Stimulated activated CD4-positive, alpha-beta T cell treated with anti-CD3 and anti-CD28 coated beads, TNF-alpha, amount 100 ng/mL, for 48 hours (primary cell): Measurements from ENCODE around the gene TMEM238.
"Not testable (repeated sequence)": the region's sequence is repeated elsewhere in the genome, so short reads cannot be mapped to it uniquely, and the experiment has no call there.

Experiments
- DNase-seq, 3 donors: peaks; one replicate each; pipeline ENCODE4 v3.0.0-alpha.2; 2020; ENCODE audit warnings: low read depth in 3 of 3

TMEM238 gene

GRCh38 chr19:55384131-55384919, at the start of gene TMEM238:
TMEM238 (minus strand) TSS chr19:55384292; CDS start chr19:55384259, 33 bp downstream.
- DNase-seq: peak in 1 of 3 donors; percentile 28

- DNase-seq: no peak
Measured at GRCh38 chr19:55433292-55433691, 49.2 kb upstream of the TMEM238 start.

GRCh38 chr19:55432241-55432959, 48.3 kb upstream of the TMEM238 start:
- DNase-seq: no peak

GRCh38 chr19:55431183-55431582, 47.1 kb upstream of the TMEM238 start:
- DNase-seq: no peak

- no peak for DNase-seq
Measured at GRCh38 chr19:55426042-55426441, 42.0 kb upstream of the TMEM238 start.

GRCh38 chr19:55424518-55424917, 40.4 kb upstream of the TMEM238 start:
- DNase-seq: no peak

GRCh38 chr19:55423225-55424005, 39.3 kb upstream of the TMEM238 start:
- DNase-seq: no peak

GRCh38 chr19:55421281-55421680, 37.2 kb upstream of the TMEM238 start:
- not testable (repeated sequence) for DNase-seq

- DNase-seq: no peak
Measured at GRCh38 chr19:55419624-55420236, 35.6 kb upstream of the TMEM238 start.

GRCh38 chr19:55419103-55419502, 35.0 kb upstream of the TMEM238 start:
- no peak for DNase-seq

- peak in 1 of 3 donors; percentile 43 for DNase-seq
Measured at GRCh38 chr19:55418185-55418584, 34.1 kb upstream of the TMEM238 start.

GRCh38 chr19:55410168-55410567, 26.1 kb upstream of the TMEM238 start:
- no peak for DNase-seq

- not testable (repeated sequence) for DNase-seq
Measured at GRCh38 chr19:55409179-55409578, 25.1 kb upstream of the TMEM238 start.

GRCh38 chr19:55408533-55408872, 24.4 kb upstream of the TMEM238 start:
- no peak for DNase-seq

- peak; percentile 92 to 97 (median 95) for DNase-seq
Measured at GRCh38 chr19:55407800-55408532, 23.9 kb upstream of the TMEM238 start.

- not testable (repeated sequence) for DNase-seq
Measured at GRCh38 chr19:55407550-55407799, 23.4 kb upstream of the TMEM238 start, which contains the start of gene UBE2S. UBE2S (minus strand) TSS chr19:55407788; CDS start chr19:55407589, 199 bp downstream.

GRCh38 chr19:55406826-55407549, 22.9 kb upstream of the TMEM238 start:
- DNase-seq: no peak

GRCh38 chr19:55406091-55406825, 22.2 kb upstream of the TMEM238 start:
- no peak for DNase-seq

- no peak for DNase-seq
Measured at GRCh38 chr19:55405638-55406037, 21.5 kb upstream of the TMEM238 start.

- no peak for DNase-seq
Measured at GRCh38 chr19:55402509-55402908, 18.4 kb upstream of the TMEM238 start.
